HEK293T (cell line): Measurements from ENCODE around the gene SH3BP4.

Experiments
- CTCF ChIA-PET: fragments of 350-600 bp; formaldehyde crosslinking; extraction: SDS; loops from one replicate; lab custom pipeline; 2021; ENCODE audit warnings: antibody characterized with exemption, inconsistent platforms; lab: Yijun Ruan, JAX
- POLR2A ChIA-PET: fragments of 350-600 bp; formaldehyde crosslinking; extraction: SDS; loops from one replicate; lab custom pipeline; 2020; ENCODE audit warnings: antibody characterized with exemption, inconsistent platforms; lab: Yijun Ruan, JAX
- DNase-seq: peaks from one replicate; pipeline ENCODE4 v3.0.0; 2012; ENCODE audit warnings: mixed read lengths; ENCODE audit errors: extremely low spot score
- ARNT ChIP-seq: fragments of 450-650 bp; IDR thresholded peaks from 2 replicates; pipeline ENCODE4 v1.6.1; 2017; ENCODE audit warnings: mild to moderate bottlenecking
- BHLHE40 ChIP-seq: fragments of 450-650 bp; IDR thresholded peaks from 2 replicates; pipeline ENCODE4 v1.6.1; 2016; ENCODE audit warnings: mild to moderate bottlenecking, moderate library complexity, borderline replicate concordance
- CTBP1 ChIP-seq: fragments of 450-650 bp; IDR thresholded peaks from 2 replicates; pipeline ENCODE4 v1.6.1; 2016; ENCODE audit warnings: borderline replicate concordance
- ELF4 ChIP-seq: fragments of 450-650 bp; IDR thresholded peaks from 2 replicates; pipeline ENCODE4 v1.6.1; 2017; ENCODE audit warnings: antibody characterized with exemption
- FOXA1 ChIP-seq: fragments of 450-650 bp; IDR thresholded peaks from 2 replicates; pipeline ENCODE4 v1.6.1; 2016; ENCODE audit warnings: mild to moderate bottlenecking
- FOXK2 ChIP-seq: fragments of 450-650 bp; IDR thresholded peaks from 2 replicates; pipeline ENCODE4 v1.6.1; 2016; ENCODE audit warnings: mild to moderate bottlenecking
- FOXM1 ChIP-seq: fragments of 450-650 bp; IDR thresholded peaks from 2 replicates; pipeline ENCODE4 v1.6.1; 2017; ENCODE audit warnings: mild to moderate bottlenecking, borderline replicate concordance
- HDGF ChIP-seq: fragments of 450-650 bp; IDR thresholded peaks from 2 replicates; pipeline ENCODE4 v1.6.1; 2017; ENCODE audit warnings: antibody characterized with exemption, borderline replicate concordance
- L3MBTL2 ChIP-seq: fragments of 450-650 bp; conservative IDR thresholded peaks from 2 replicates; pipeline ENCODE4 v1.6.1; 2016; ENCODE audit warnings: mild to moderate bottlenecking
- LEF1 ChIP-seq: fragments of 450-650 bp; IDR thresholded peaks from 2 replicates; pipeline ENCODE4 v1.6.1; 2017; ENCODE audit warnings: mild to moderate bottlenecking, borderline replicate concordance
- NFRKB ChIP-seq: fragments of 450-650 bp; IDR thresholded peaks from 2 replicates; pipeline ENCODE4 v1.6.1; 2016; ENCODE audit warnings: mild to moderate bottlenecking, moderate library complexity
- PKNOX1 ChIP-seq: fragments of 450-650 bp; IDR thresholded peaks from 2 replicates; pipeline ENCODE4 v1.6.1; 2016
- SP1 ChIP-seq: fragments of 450-650 bp; IDR thresholded peaks from 2 replicates; pipeline ENCODE4 v1.6.1; 2017
- SUZ12 ChIP-seq: fragments of 450-650 bp; IDR thresholded peaks from 2 replicates; pipeline ENCODE4 v1.6.1; 2016; ENCODE audit warnings: mild to moderate bottlenecking
- TARDBP ChIP-seq: fragments of 450-650 bp; IDR thresholded peaks from 2 replicates; pipeline ENCODE4 v1.6.1; 2016
- ZNF384 ChIP-seq: fragments of 450-650 bp; IDR thresholded peaks from 2 replicates; pipeline ENCODE4 v1.6.1; 2016

SH3BP4 gene

GRCh38 chr2:234975611-234976010 is 23.8 kb downstream of the SH3BP4 start:
- DNase-seq = no peak
- POLR2A ChIA-PET = no interaction called here
- CTCF ChIA-PET = no interaction called here
- TF ChIP-seq PKNOX1 = no peak
- no peak for TF ChIP-seq LEF1
- no peak for TF ChIP-seq FOXA1
- TF ChIP-seq ELF4 = no peak
- TF ChIP-seq BHLHE40 = no peak
- TF ChIP-seq ARNT = no peak
- no peak for TF ChIP-seq HDGF
- TF ChIP-seq SUZ12 = no peak

GRCh38 chr2:234976479-234977227 is 24.8 kb downstream of the SH3BP4 start:
- ChIA-PET CTCF (no interaction called here), POLR2A (no interaction called here)
- TF ChIP-seq PKNOX1 (no peak), NFRKB (no peak), FOXK2 (no peak), CTBP1 (no peak), L3MBTL2 (no peak), HDGF (no peak), SP1 (no peak), FOXM1 (no peak), LEF1 (no peak), SUZ12 (no peak), ZNF384 (no peak), ARNT (no peak), FOXA1 (no peak), ELF4 (no peak), TARDBP (no peak), BHLHE40 (no peak)
- DNase-seq = no peak

- POLR2A ChIA-PET = no interaction called here
- CTCF ChIA-PET = no interaction called here
- no peak for DNase-seq
- TF ChIP-seq TARDBP = no peak
- TF ChIP-seq CTBP1 = no peak
- TF ChIP-seq SUZ12 = no peak
- TF ChIP-seq LEF1 = no peak
- no peak for TF ChIP-seq SP1
- TF ChIP-seq ELF4 = no peak
- TF ChIP-seq HDGF = no peak
- TF ChIP-seq PKNOX1 = no peak
- no peak for TF ChIP-seq FOXK2
- no peak for TF ChIP-seq ARNT
- TF ChIP-seq ZNF384 = no peak
- no peak for TF ChIP-seq L3MBTL2
- TF ChIP-seq NFRKB = no peak
- no peak for TF ChIP-seq BHLHE40
Observed at GRCh38 chr2:234977228-234977679, 25.4 kb downstream of the SH3BP4 start.

GRCh38 chr2:234978466-234979203 is 26.8 kb downstream of the SH3BP4 start:
- TF ChIP-seq TARDBP = no peak
- no peak for TF ChIP-seq BHLHE40
- no peak for TF ChIP-seq ARNT
- TF ChIP-seq HDGF = no peak
- TF ChIP-seq ZNF384 = no peak
- TF ChIP-seq PKNOX1 = no peak
- no peak for TF ChIP-seq SUZ12
- no peak for TF ChIP-seq FOXA1
- TF ChIP-seq FOXK2 = no peak
- TF ChIP-seq ELF4 = no peak
- TF ChIP-seq CTBP1 = no peak
- no peak for TF ChIP-seq FOXM1
- TF ChIP-seq LEF1 = no peak
- TF ChIP-seq L3MBTL2 = no peak
- TF ChIP-seq NFRKB = no peak
- no peak for TF ChIP-seq SP1
- POLR2A ChIA-PET = no interaction called here
- no peak for DNase-seq
- CTCF ChIA-PET = no interaction called here
